Measurements from ENCODE around the gene ZNF224. TPM values are rescaled to one million over a fixed set of nuclear protein-coding genes. Genes with fewer than 3 reads are reported as not detected.

Gene ZNF224
- total and polyA plus RNA-seq, 2 of the 8 experiments (the other 6 are each of a cell fraction or from before 2014, with no cell fraction given): 3.7 to 17.2 TPM

DNA sequence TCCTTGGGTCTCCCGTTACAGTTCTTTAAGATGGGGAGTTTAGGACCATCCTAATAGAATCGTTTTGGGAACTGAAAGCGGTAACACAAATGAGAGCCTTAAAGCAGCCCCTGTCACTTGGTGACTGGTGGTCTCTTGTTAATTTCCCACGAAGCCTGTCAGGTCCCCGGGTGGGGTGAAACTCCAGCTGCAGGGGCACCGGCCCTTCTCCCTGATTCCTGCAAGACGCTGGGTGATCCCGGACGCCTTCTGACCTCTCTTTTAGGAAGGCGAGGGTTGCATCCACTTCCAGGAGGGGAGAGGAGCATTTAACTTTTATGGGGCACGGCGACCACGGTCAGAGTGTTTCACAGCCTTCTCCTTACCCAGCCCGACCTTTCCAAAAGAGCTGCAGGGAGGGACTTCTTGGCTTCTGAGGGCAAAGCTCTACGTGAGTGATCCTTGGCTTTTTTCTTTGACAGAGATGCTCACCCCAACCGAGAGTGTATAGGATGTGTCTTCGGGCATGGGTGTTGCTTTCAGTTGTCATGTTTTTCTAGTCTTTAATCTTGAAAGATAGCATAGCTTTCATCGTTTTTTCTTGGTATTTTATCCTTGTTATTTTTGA, 19.7 kb downstream of the ZNF224 start:
- Histone ChIP-seq H3K14ac (ENCODE audit: insufficient read length) (no peak overlapping the region), H4K5ac (ENCODE audit: insufficient read length, low read depth, low read length) (no peak overlapping the region), H3K79me2 (ENCODE audit: control insufficient read depth in 1 of 2, insufficient read depth in 2 of 2, low read length in 2 of 2) (peaks cover 0 to 14% of the 10 kb centered on the region in 2 experiments; a peak in 2 of 4 replicates), H3K23me2 (ENCODE audit: low read depth, low read length) (peaks cover 4% of the 10 kb centered on the region; the same call in 1 of the 2 replicates), H4K20me1 (replicated peaks in 1 of 2; ENCODE audit: control insufficient read depth in 1 of 2, insufficient read depth in 2 of 2, low read length in 2 of 2) (no peaks in the 10 kb centered on the region), H3K18ac (ENCODE audit: extremely low read depth, low read length) (no peak overlapping the region), H2AK5ac (ENCODE audit: low read depth, low read length) (no peak overlapping the region), H3K23ac (ENCODE audit: insufficient read length) (no peak overlapping the region), H3K36me3 (ENCODE audit: control insufficient read depth in 2 of 4, insufficient read depth in 4 of 4, low read length in 3 of 4) (peaks cover 0 to 13% (median 3%) of the 10 kb centered on the region in 4 experiments; a peak in 5 of 8 replicates), H4K8ac (ENCODE audit: extremely low read depth, insufficient read depth, low read length) (no peak overlapping the region), H3K56ac (replicated peaks; ENCODE audit: insufficient read length, low read depth, low read length) (no peak overlapping the region), H3K4me1 (replicated peaks in 1 of 4; ENCODE audit: control insufficient read depth in 3 of 4, insufficient read depth in 4 of 4, low read length in 3 of 4) (no peaks in the 10 kb centered on the region), H2BK15ac (ENCODE audit: low read length) (no peak overlapping the region), H2BK5ac (ENCODE audit: low read depth, low read length) (no peak overlapping the region), H3K79me1 (ENCODE audit: low read depth, low read length) (no peaks in the 10 kb centered on the region; the same call in 1 of the 2 replicates), H3K4me2 (ENCODE audit: insufficient read depth in 1 of 2, low read depth in 2 of 2, low read length in 2 of 2) (peak overlapping the region; percentile 69 to 86), H3K4ac (replicated peaks; ENCODE audit: insufficient read length, low read depth, low read length) (no peak overlapping the region), H3K27me3 (replicated peaks in 1 of 4; ENCODE audit: control insufficient read depth in 3 of 4, extremely low read depth in 1 of 4, insufficient read depth in 3 of 4, low read length in 3 of 4) (no peaks in the 10 kb centered on the region), H3K9me3 (ENCODE audit: insufficient read depth in 2 of 2, low read depth in 1 of 2, low read length in 1 of 2) (peaks cover 7 to 9% of the 10 kb centered on the region in 2 experiments; a peak in 1 of 4 replicates), H2BK20ac (ENCODE audit: low read length) (no peak overlapping the region), H3K27ac (ENCODE audit: low read depth, low read length) (no peak overlapping the region), H2BK120ac (replicated peaks; ENCODE audit: low read depth, low read length) (no peak overlapping the region), H3K9ac (replicated peaks in 1 of 4; ENCODE audit: extremely low read depth in 1 of 4, low read depth in 3 of 4, low read length in 3 of 4) (peak overlapping the region in 3 of 4 experiments; percentile 1 to 64 (median 9); a peak in 2 of 7 replicates), H3K4me3 (ENCODE audit: extremely low read depth in 1 of 4, insufficient read depth in 2 of 4, low read depth in 3 of 4, low read length in 4 of 4) (peak overlapping the region; percentile 80 to 100 (median 95)), H2BK12ac (ENCODE audit: low read depth, low read length) (no peak overlapping the region), H4K91ac (replicated peaks; ENCODE audit: insufficient read length, low read length) (no peak overlapping the region), H2AFZ (ENCODE audit: low read length) (peak overlapping the region; percentile 76)
- ChIA-PET CTCF (ENCODE audit: partially characterized antibody) (interaction anchor here (0.6 to 0.8 kb wide), 2 partner anchors 92 to 109 kb away, joined by 3 read pairs; no protein-coding TSS in a partner anchor), POLR2A (ENCODE audit: partially characterized antibody) (interaction anchor here (0.7 to 3.8 kb wide), 4 partner anchors 19 to 51 kb away, joined by 3 to 27 read pairs (median 12); partner anchors contain the start of genes ZNF224 and ZNF226)
- WGBS, 2 experiments (ENCODE audit: extremely low coverage in 1 of 2, insufficient coverage in 1 of 2, insufficient read length in 1 of 2, insufficient replicate concordance in 2 of 2, low coverage in 1 of 2, low lambda C conversion rate in 2 of 2, missing lambda C conversion rate in 1 of 2): 18% methylated on average over 18 of the region's 18 CpGs; no CpG with 5 or more reads in 1 of the 2 experiments
- no peak for FAIRE-seq
- no peak for DNase-seq (ENCODE audit: low read depth in 1 of 2, low spot score in 2 of 2)
- TF ChIP-seq KDM5A (IDR thresholded peaks at IDR 0.05; ENCODE audit: low read length) (no peak), CREB1 (IDR thresholded peaks at IDR 0.05) (no peak), EP300 (IDR thresholded peaks at IDR 0.05; ENCODE audit: borderline replicate concordance in 1 of 2, low read depth in 2 of 2, low read length in 2 of 2) (no peak), TBP (IDR thresholded peaks at IDR 0.05; ENCODE audit: low read depth, low read length) (no peak), SIN3A (conservative IDR thresholded peaks at IDR 0.05 in 1 of 2, IDR thresholded peaks at IDR 0.05 in 1 of 2; ENCODE audit: low read depth in 1 of 2, low read length in 2 of 2) (no peak), CHD1 (IDR thresholded peaks at IDR 0.05; ENCODE audit: low read depth, low read length) (no peak), HDAC6 (IDR thresholded peaks at IDR 0.05; ENCODE audit: low read depth, low read length) (no peak), SIRT6 (IDR thresholded peaks at IDR 0.05; ENCODE audit: low read length) (no peak), MAFK (IDR thresholded peaks at IDR 0.05; ENCODE audit: low read depth, low read length) (no peak)
- TF ChIP-seq, protein P1, sequence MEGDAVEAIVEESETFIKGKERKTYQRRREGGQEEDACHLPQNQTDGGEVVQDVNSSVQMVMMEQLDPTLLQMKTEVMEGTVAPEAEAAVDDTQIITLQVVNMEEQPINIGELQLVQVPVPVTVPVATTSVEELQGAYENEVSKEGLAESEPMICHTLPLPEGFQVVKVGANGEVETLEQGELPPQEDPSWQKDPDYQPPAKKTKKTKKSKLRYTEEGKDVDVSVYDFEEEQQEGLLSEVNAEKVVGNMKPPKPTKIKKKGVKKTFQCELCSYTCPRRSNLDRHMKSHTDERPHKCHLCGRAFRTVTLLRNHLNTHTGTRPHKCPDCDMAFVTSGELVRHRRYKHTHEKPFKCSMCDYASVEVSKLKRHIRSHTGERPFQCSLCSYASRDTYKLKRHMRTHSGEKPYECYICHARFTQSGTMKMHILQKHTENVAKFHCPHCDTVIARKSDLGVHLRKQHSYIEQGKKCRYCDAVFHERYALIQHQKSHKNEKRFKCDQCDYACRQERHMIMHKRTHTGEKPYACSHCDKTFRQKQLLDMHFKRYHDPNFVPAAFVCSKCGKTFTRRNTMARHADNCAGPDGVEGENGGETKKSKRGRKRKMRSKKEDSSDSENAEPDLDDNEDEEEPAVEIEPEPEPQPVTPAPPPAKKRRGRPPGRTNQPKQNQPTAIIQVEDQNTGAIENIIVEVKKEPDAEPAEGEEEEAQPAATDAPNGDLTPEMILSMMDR (IDR thresholded peaks at IDR 0.05; ENCODE audit: control extremely low read depth in 1 of 3, insufficient read depth in 1 of 3, low read depth in 1 of 3, low read length in 3 of 3): no peak

All from H1 (cell line).